GM12801 (cell line): Measurements from ENCODE around the gene PLEKHS1.

Source experiments
- CTCF ChIP-seq: IDR thresholded peaks from one replicate; pipeline ENCODE4 v1.5.1; 2011; ENCODE audit warnings: control low read depth; ENCODE audit not compliant: insufficient read length; ENCODE audit errors: extremely low read depth

Gene PLEKHS1

GRCh38 chr10:113712024-113712423, 39.5 kb upstream of the PLEKHS1 start:
- TF ChIP-seq CTCF = no peak

GRCh38 chr10:113712755-113713639, 38.5 kb upstream of the PLEKHS1 start:
- TF ChIP-seq CTCF = no peak

- TF ChIP-seq CTCF = no peak
Observed at GRCh38 chr10:113713640-113713982, 37.9 kb upstream of the PLEKHS1 start.

GRCh38 chr10:113716109-113716910, 35.2 kb upstream of the PLEKHS1 start:
- TF ChIP-seq CTCF = no peak

- TF ChIP-seq CTCF = no peak
Observed at GRCh38 chr10:113718969-113719822, 32.3 kb upstream of the PLEKHS1 start.

- TF ChIP-seq CTCF = no peak
Observed at GRCh38 chr10:113720386-113720785, 31.1 kb upstream of the PLEKHS1 start.
